Neural cell (in vitro differentiated cells): ENCODE data around the gene CCL26.
"Not testable (repeated sequence)": the region's sequence is repeated elsewhere in the genome, so short reads cannot be mapped to it uniquely, and the experiment has no call there.

Source experiments
- CTCF ChIP-seq: fragments of 450-650 bp; IDR thresholded peaks from 2 replicates; pipeline ENCODE4 v1.5.1; 2014; ENCODE audit warnings: antibody characterized with exemption, mild to moderate bottlenecking, moderate library complexity; ENCODE audit not compliant: poor library complexity, severe bottlenecking
- EP300 ChIP-seq: fragments of 450-650 bp; conservative IDR thresholded peaks from 2 replicates; pipeline ENCODE4 v1.6.1; 2014; ENCODE audit warnings: antibody characterized with exemption, mild to moderate bottlenecking, moderate library complexity; ENCODE audit not compliant: poor library complexity, severe bottlenecking

- not testable (repeated sequence) for TF ChIP-seq CTCF, EP300
These were observed 11.0 kb upstream of the CCL26 start for GRCh38 chr7:75783058-75783457.
